IPS-11a (cell line): ENCODE results near the gene GNAS.
A peak's percentile ranks its signal among the peaks of the same experiment; 100 is the strongest.

Experiments
- H3K4me3 ChIP-seq: one replicate; pipeline ENCODE4 v1.5.1; 2013; ENCODE audit warnings: low read depth, low read length, control low read depth

The GNAS gene

GRCh38 chr20:58851969-58852458 is 502 bp upstream of the GNAS start:
- peak overlapping the region; percentile 91 for H3K4me3 ChIP-seq

GRCh38 chr20:58853466-58853865 is 950 bp downstream of the GNAS start:
- no peak overlapping the region for H3K4me3 ChIP-seq

GRCh38 chr20:58853976-58854637 is 1.6 kb downstream of the GNAS start:
- H3K4me3 ChIP-seq: peak overlapping the region; percentile 20

GRCh38 chr20:58854638-58855471 is 2.3 kb downstream of the GNAS start:
- peak overlapping the region; percentile 6 for H3K4me3 ChIP-seq

- H3K4me3 ChIP-seq: peak overlapping the region; percentile 33
Observed at GRCh38 chr20:58855506-58856389, 3.2 kb downstream of the GNAS start.

- no peak overlapping the region for H3K4me3 ChIP-seq
Observed at GRCh38 chr20:58863044-58863790, 10.7 kb downstream of the GNAS start.

GRCh38 chr20:58864346-58864745 is 11.8 kb downstream of the GNAS start:
- H3K4me3 ChIP-seq: no peak overlapping the region

GRCh38 chr20:58865843-58866242 is 13.3 kb downstream of the GNAS start:
- no peak overlapping the region for H3K4me3 ChIP-seq

- no peak overlapping the region for H3K4me3 ChIP-seq
Observed at GRCh38 chr20:58867211-58867610, 14.7 kb downstream of the GNAS start.

GRCh38 chr20:58868795-58869194 is 16.3 kb downstream of the GNAS start:
- H3K4me3 ChIP-seq: no peak overlapping the region

GRCh38 chr20:58869662-58870227 is 17.2 kb downstream of the GNAS start:
- no peak overlapping the region for H3K4me3 ChIP-seq

GRCh38 chr20:58870293-58871014 is 17.9 kb downstream of the GNAS start:
- no peak overlapping the region for H3K4me3 ChIP-seq

- H3K4me3 ChIP-seq: no peak overlapping the region
Observed at GRCh38 chr20:58871533-58872102, 19.1 kb downstream of the GNAS start.

GRCh38 chr20:58874469-58874868 is 22.0 kb downstream of the GNAS start:
- no peak overlapping the region for H3K4me3 ChIP-seq

GRCh38 chr20:58875111-58875510 is 22.6 kb downstream of the GNAS start:
- H3K4me3 ChIP-seq: no peak overlapping the region

GRCh38 chr20:58875541-58876134 is 23.1 kb downstream of the GNAS start:
- H3K4me3 ChIP-seq: no peak overlapping the region

GRCh38 chr20:58876437-58876836 is 23.9 kb downstream of the GNAS start:
- H3K4me3 ChIP-seq: no peak overlapping the region

- H3K4me3 ChIP-seq: no peak overlapping the region
Observed at GRCh38 chr20:58877050-58877975, 24.8 kb downstream of the GNAS start.
